RPMI7951 (cell line): ENCODE measurements around the gene PCDHGA12. TPM values are rescaled to one million over a fixed set of nuclear protein-coding genes. Genes with fewer than 3 reads are reported as not detected.
"Not testable (repeated sequence)": the region's sequence is repeated elsewhere in the genome, so short reads cannot be mapped to it uniquely, and the experiment has no call there.

Experiments used
- DNase-seq: peaks from one replicate; pipeline ENCODE4 v3.0.0-alpha.2; 2012; ENCODE audit warnings: low read depth
- total RNA-seq: library from RNA; depleted of rRNA; stranded (reverse); fragments of >200 nt; shearing (Covaris generic); gene quantifications from 2 replicates; pipeline ENCODE4 v1.2.3, GENCODE V29; 2014; rRNA removed

The PCDHGA12 gene
- total RNA-seq = 19.9 and 23.5 TPM in 2 replicates

GRCh38 chr5:141430332-141431113, at the start of gene PCDHGA12:
TSS of gene PCDHGA12 (plus strand) at chr5:141430507. CDS start at chr5:141430760, 253 bp downstream.
- DNase-seq = peak; percentile 88

GRCh38 chr5:141382469-141383294, 47.6 kb upstream of the PCDHGA12 start, which contains the start of gene PCDHGA7:
TSS of gene PCDHGA7 (plus strand) at chr5:141382742. CDS start at chr5:141382900, 158 bp downstream.
- DNase-seq = peak; percentile 62

GRCh38 chr5:141383345-141383744, 47.0 kb upstream of the PCDHGA12 start:
- DNase-seq = no peak

GRCh38 chr5:141384471-141385267, 45.6 kb upstream of the PCDHGA12 start:
- no peak for DNase-seq

GRCh38 chr5:141387557-141388311, 42.6 kb upstream of the PCDHGA12 start, which contains the start of gene PCDHGB4:
TSS of gene PCDHGB4 (plus strand) at chr5:141387698. CDS start at chr5:141387885, 187 bp downstream.
- peak; percentile 58 for DNase-seq

GRCh38 chr5:141388661-141389060, 41.6 kb upstream of the PCDHGA12 start:
- DNase-seq = no peak

GRCh38 chr5:141389153-141390042, 40.9 kb upstream of the PCDHGA12 start:
- no peak for DNase-seq

- DNase-seq = no peak
Measured at GRCh38 chr5:141392429-141393198, 37.7 kb upstream of the PCDHGA12 start, which contains the start of gene PCDHGA8. TSS of gene PCDHGA8 (plus strand) at chr5:141392633. CDS start at chr5:141392814, 181 bp downstream.

- no peak for DNase-seq
Measured at GRCh38 chr5:141393267-141393666, 37.0 kb upstream of the PCDHGA12 start.

GRCh38 chr5:141394401-141395187, 35.7 kb upstream of the PCDHGA12 start:
- DNase-seq = not testable (repeated sequence)

- DNase-seq = peak; percentile 62
Measured at GRCh38 chr5:141397756-141398551, 32.4 kb upstream of the PCDHGA12 start, which contains the start of gene PCDHGB5. TSS of gene PCDHGB5 (plus strand) at chr5:141397947. CDS start at chr5:141398128, 181 bp downstream.

- DNase-seq = no peak
Measured at GRCh38 chr5:141398608-141399007, 31.7 kb upstream of the PCDHGA12 start.

- DNase-seq = no peak
Measured at GRCh38 chr5:141399555-141400258, 30.6 kb upstream of the PCDHGA12 start.

GRCh38 chr5:141402553-141403243, 27.6 kb upstream of the PCDHGA12 start, which contains the start of gene PCDHGA9:
TSS of gene PCDHGA9 (plus strand) at chr5:141402778. CDS start at chr5:141402953, 175 bp downstream.
- no peak for DNase-seq

- no peak for DNase-seq
Measured at GRCh38 chr5:141403387-141403786, 26.9 kb upstream of the PCDHGA12 start.
